HG03521 (cell line): ENCODE measurements around the gene VAV2.
"Not testable (repeated sequence)": the region's sequence is repeated elsewhere in the genome, so short reads cannot be mapped to it uniquely, and the experiment has no call there.

Experiments
- ATAC-seq: cut with Tn5 transposase; IDR thresholded peaks from one replicate; pipeline ENCODE4 v1.9.1; 2021; ENCODE audit warnings: mild to moderate bottlenecking, moderate library complexity; ENCODE audit not compliant: unreplicated experiment

The VAV2 gene

GRCh38 chr9:133971981-133972941, 19.9 kb downstream of the VAV2 start:
- no peak for ATAC-seq

DNA sequence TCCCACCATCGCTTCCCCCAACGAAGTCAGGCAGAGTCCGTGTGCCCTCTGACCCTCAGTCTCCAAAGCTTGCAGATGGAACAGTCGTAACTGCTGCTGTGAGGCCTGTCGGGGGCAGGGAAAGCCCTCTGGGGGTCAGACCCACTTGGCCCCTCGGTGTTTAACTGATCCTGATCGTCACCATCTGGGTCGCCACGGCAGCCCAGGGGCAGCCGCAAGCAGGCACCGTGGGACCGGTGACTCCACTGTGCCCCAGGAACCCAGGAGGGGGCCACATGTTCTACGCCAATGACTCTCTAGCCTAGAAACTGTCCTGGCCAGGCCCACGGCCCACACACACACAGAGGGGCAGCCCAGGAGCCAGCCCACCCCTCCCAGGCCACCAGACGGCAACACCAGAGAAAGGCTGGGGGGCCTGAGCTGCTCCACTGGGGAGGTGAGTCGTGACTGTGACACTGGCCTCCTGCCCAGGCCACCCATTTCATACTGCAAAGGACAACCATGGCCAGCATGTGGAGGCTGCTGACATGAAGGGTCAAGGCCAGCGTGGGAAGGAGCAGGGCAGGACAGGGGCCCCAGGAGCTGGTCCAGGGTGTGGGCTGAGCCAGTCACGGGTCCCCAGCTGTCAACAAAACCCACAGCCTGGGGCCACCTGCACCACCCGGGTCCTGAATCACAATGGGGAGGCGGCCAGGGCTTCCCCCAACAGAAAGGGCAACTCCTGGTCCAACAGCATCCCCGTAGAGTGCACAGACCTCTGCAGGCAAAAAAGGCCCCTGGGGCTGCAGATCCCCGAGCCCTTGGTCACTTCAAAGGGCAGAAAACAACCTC, 20.8 kb downstream of the VAV2 start:
- ATAC-seq: no peak

DNA sequence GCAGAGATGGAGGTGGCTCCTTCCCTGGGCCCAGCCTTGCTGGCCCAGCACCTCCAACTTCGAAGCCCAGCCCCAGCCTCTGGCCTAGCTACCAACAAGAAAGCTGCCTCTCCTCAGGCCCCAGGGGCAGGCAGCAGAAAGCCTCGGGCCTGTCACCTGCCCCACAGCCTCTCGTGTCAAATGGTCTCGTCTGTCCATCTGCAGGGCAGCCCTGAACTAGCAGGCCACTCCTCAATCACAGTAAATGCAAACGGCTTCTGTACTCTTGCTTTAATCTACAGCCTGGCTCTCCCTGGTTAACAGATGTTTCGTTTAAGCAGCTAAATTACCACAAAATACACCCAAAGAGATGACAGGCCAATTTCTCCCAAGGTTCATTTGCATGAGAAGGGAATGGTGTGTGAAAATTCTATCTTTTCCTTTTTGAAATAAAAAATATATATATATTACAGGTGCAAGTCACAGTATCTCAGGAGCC, 21.5 kb downstream of the VAV2 start:
- ATAC-seq: no peak

DNA sequence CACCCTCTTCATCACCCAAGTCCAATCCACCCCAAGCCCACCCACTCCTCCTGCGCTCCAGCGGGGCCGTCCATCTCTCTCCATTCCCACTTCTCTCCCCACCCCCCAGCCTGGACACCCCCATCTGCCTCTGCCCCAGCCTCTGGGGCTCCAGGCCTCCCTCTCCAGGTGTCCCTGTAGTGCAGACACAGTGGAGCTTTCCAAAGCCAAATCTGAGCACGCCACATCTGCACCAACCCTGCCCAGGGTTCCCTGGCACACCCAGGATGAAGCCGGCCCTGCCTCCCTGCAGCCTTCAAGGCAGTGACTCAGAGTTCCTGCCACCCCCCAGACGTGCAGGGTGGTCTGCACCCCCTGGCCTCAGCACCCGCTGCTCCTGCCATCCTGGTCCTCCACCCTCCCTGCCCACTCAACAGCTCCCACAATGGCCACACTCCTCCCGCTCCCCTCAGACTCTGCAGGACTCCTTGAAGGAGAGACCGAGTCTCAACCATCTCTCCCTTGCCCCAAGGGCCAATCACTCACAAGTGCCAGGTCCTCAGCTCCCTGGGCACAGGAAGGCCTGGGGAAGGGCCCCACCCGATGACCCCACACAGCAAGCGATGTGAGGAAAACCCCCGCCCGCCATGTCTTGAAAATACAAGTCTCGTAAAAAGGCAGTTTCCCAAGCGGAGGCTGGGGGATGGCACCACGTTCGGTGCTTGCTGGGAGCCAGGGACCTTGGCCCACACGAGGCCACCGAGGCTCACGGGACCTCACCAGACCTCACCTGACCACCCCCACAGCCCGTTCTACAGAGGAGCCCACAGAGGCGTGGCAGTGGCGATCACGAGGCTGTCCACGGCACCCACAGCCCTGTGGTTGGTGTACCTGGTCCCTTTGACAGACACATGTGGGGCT, 22.2 kb downstream of the VAV2 start:
- no peak for ATAC-seq

DNA sequence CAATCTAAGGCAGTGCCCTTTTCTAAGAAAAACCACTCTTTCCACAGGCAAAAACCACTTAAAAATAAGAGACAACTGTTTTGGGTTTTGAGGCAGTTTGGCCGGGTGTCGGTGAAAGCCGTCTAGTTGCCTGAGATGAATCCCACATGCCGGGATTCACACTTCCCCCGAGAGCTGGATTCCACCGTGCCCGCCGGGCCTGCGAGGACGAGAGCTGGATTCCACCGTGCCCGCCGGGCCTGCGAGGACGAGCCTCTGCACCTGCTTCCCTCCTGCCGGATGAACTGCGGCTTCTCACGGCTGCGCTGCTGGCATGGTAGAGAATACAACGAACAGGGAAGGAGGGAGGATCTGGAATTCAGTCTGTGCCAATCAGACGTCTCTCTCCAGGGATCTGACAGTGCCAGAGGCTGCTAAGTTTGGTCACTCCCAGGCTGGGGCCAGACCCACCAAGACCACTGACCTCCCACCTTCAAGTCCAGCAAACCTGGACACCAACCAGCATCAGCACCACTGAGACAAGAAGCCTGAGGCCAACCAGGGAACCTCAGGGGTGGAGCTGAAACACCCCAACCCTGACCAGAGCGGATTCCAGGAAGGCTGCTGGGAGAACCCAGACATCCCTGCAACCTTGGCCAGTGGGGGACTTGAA, 23.0 kb downstream of the VAV2 start:
- ATAC-seq: no peak

GRCh38 chr9:133968428-133968827, 23.7 kb downstream of the VAV2 start:
- ATAC-seq: no peak

DNA sequence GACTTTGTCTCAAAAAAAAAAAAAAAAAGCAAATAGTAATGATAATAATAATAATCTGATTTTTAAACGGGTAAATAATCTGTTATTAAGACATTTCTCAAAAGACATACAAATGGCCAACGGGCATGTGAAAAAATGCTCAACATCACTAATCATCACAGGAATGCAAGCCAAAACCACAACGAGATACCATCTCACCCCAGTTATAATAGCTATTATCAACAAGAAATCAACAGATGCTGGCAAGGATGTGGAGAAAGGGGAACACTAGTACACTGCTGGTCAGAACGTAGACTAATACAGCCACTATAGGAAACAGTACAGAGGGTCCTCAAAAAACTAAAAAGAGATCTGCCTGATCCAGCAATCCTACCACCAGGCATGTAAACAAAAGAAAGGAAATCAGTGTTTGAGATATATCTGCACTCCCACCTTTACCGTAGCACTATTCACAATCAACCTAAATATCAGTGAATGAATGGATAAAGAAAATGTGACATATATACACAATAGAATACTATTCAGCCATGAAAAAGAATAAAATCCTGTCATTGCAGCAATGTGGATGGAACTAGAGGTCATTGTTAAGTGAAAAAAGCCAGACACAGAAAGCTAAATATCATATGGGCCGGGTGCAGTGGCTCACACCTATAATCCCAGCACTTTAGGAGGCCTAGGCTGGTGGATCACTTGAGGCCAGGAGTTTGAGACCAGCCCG, 24.9 kb downstream of the VAV2 start:
- no peak for ATAC-seq

- ATAC-seq: no peak
These were observed 27.7 kb downstream of the VAV2 start for GRCh38 chr9:133964463-133964862.

DNA sequence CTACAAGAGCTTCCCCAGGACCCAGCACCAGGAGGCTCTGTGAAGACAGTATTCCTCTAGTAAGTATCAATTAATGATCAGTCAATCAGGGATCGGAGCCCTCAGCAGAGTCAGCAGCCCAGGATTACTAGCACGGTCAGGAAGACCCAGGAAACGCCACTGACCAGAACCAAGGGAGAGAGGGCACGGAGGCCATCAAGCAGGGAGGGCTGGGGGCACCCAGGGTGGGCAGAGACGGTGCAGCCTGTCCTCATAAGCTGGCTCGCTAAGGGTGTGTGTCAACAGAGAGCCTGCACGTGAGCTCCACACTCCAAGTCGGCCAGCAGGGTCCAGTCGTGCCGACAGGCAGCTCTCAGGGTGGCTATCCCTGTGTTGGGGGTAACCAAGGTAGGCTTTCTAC, 29.0 kb downstream of the VAV2 start:
- no peak for ATAC-seq

DNA sequence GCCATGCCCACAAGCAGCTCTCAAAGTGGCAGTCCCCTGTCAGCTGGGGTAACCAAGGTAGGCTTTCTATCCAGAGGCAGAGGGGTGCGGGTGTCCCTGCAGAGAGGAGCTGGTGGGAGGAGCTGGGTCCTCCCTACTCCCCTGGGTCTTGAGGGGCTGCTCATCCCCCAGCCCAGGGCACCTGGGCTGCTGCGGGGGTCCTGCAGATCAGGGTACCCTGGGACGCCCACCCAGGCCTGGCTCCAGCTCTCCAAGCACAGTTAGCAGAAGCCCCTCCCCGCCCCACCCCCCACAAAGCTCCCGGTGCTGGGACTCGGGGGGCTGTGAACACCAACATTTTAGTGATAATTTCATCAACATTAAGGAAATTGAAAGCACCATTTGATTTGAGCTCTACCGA, 29.8 kb downstream of the VAV2 start:
- no peak for ATAC-seq

GRCh38 chr9:133961226-133962165, 30.6 kb downstream of the VAV2 start:
- no peak for ATAC-seq

DNA sequence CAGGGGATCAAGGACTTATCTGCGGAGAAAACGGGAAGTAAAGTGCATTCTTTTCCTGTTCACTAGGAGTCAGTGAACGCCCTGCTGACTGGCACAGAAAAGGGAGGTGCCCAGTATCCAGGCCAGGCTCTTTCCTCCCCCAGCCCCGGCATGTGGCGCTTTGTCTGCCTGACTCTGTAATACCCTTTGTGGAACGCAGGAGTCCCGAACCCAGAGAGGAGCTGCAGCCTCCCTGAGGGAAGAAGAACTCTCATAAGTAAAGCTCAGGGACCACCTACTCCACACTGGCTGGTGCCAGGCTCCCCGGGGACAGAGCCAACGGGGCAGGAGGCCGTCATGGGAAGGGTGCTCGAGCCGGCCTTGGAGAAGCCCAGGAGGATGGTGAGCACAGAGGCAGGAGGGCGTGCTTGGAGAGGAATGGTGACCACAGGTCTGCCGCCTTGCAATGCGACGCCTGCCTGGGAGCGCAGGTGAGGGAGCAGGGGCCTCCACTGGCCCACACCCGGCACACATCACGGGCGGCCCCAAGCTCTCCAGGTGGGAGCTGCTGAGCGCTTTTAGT, 31.5 kb downstream of the VAV2 start:
- no peak for ATAC-seq

DNA sequence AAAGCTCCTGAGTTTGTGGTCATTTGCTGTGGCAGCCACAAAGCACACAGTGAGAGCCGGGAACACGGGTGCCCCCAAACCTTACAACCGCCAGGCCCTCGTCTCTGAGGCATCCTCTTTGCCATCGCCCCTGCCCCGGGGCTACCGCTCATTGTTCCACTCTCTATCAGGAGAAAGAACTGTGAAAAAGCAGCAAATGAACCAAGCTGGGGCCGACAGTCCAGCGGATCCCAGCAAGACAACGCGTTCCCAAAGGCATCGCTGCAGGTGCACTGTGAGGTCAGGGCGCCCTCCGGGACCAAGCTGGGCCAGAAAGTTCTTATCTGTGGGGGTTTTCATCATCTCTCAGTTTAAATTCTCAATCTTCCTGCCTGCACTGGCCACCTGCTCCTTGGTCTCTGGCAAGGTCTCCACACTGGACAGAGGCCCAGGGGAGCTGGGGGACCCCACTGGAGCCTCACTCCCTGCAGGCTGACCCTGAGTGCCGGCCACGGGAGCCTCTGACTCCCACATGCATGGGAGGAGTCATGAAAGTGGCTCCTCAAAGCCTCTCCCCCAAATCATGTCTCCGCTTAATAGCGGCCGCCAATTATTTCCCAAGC, 32.1 kb downstream of the VAV2 start:
- ATAC-seq: no peak

- no peak for ATAC-seq
These were observed 33.0 kb downstream of the VAV2 start for GRCh38 chr9:133959171-133959570.

DNA sequence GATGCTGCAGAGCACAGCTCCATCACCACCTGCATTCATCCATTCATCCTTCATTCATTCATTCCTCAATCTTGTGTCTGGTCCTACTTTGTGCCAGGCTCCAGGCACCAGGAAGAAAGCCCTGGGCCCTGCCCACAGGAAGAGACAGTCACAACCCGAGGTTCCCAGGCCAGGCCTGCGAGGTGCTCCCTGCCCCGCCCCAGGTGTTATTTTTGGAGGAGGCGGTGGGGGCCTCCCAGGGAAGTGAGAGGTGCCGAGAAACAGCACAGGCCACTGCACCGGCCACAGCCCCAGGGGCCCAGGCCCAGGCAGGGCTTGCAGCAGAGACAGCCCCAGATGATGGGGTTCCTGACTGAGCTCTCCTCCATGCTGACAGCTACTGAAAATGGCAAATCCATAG, 33.4 kb downstream of the VAV2 start:
- ATAC-seq: no peak

- not testable (repeated sequence) for ATAC-seq
These were observed 34.4 kb downstream of the VAV2 start for GRCh38 chr9:133957772-133958171.

DNA sequence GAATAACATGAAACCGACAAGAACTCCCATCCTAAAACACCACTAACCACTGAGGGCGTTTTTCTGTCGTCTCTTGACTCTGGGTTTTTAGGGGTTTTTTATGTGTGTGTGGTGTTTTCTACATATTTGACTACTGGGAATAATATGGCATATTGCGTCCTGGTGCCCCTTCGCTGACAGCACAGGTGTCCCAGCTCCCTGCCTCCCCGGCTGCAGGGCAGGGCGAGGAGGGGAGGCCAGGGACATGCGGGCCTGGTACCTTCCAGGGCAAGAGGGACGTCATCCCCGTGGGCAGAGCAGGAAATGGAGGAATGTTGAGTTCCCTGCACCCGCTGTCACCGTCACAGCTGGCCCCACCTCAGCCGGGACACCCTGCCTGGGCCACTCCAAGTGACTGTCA, 34.8 kb downstream of the VAV2 start:
- ATAC-seq: no peak
